KMS-11 (cell line): ENCODE measurements around the gene SPRED1.

Experiments
- H2AFZ ChIP-seq: fragments of 200-600 bp; sonication (generic); 2 replicates; pipeline ENCODE4 v1.6.1; 2016; ENCODE audit warnings: antibody characterized with exemption, mixed run types, low read depth
- H3K27ac ChIP-seq: fragments of 200-600 bp; sonication (generic); 2 replicates; pipeline ENCODE4 v1.6.1; 2016; ENCODE audit warnings: mild to moderate bottlenecking, mixed run types
- H3K27me3 ChIP-seq: fragments of 200-600 bp; sonication (generic); 2 replicates; pipeline ENCODE4 v1.6.1; 2017; ENCODE audit warnings: mild to moderate bottlenecking, low read depth, mixed run types, moderate library complexity; ENCODE audit not compliant: insufficient read depth
- H3K36me3 ChIP-seq: fragments of 200-600 bp; sonication (generic); 2 replicates; pipeline ENCODE4 v1.6.1; 2017; ENCODE audit warnings: mild to moderate bottlenecking, mixed run types; ENCODE audit not compliant: insufficient read depth
- H3K4me1 ChIP-seq: fragments of 200-600 bp; sonication (generic); 2 replicates; pipeline ENCODE4 v1.6.1; 2016; ENCODE audit warnings: mild to moderate bottlenecking, low read depth, mixed run types; ENCODE audit not compliant: poor library complexity, severe bottlenecking
- H3K4me2 ChIP-seq: fragments of 200-600 bp; sonication (generic); 2 replicates; pipeline ENCODE4 v1.7.0; 2016; ENCODE audit warnings: mild to moderate bottlenecking, mixed run types
- H3K4me3 ChIP-seq: fragments of 200-600 bp; sonication (generic); IDR thresholded peaks from 2 replicates; pipeline ENCODE4 v1.6.1; 2017; ENCODE audit warnings: low read depth, low read length, mixed read lengths; ENCODE audit not compliant: insufficient read depth
- H3K79me2 ChIP-seq: fragments of 200-600 bp; sonication (generic); 2 replicates; pipeline ENCODE4 v1.6.1; 2016; ENCODE audit warnings: low read depth, mixed run types; ENCODE audit not compliant: insufficient read depth
- H3K9ac ChIP-seq: fragments of 200-600 bp; sonication (generic); 2 replicates; pipeline ENCODE4 v1.6.1; 2016; ENCODE audit warnings: mild to moderate bottlenecking, mixed run types
- H4K20me1 ChIP-seq: fragments of 200-600 bp; sonication (generic); 2 replicates; pipeline ENCODE4 v1.6.1; 2016; ENCODE audit warnings: mild to moderate bottlenecking, mixed run types; ENCODE audit not compliant: insufficient read depth
- TF ChIP-seq, protein P1 (sequence below): fragments of 200-600 bp; sonication (generic); conservative IDR thresholded peaks from 2 replicates; pipeline ENCODE4 v1.6.1; 2017; ENCODE audit warnings: low read depth, mild to moderate bottlenecking, antibody characterized with exemption, low read length, moderate library complexity, mixed read lengths

Gene SPRED1

DNA sequence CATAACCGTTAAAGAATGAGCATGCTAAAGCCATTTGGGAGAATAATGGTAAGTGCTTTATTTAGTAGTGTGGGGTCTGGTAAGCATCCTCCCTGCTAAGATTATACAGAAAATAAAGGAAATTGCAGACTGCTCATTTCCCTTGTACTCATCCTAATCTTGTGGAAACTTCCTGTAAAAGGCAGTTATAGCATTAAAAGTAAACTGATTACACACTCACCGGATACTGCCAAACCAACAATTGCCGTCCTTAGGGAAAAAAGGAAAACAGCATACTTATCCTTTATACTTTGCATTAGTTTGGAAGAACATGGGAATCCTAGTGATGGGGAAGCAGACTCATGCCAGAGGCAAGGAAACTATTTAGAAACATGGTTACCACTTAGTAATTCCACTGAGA is 5.3 kb upstream of the SPRED1 start:
- H3K79me2 ChIP-seq: no peaks in the 10 kb centered on the region
- no peaks in the 10 kb centered on the region for H3K27me3 ChIP-seq
- no peak overlapping the region for H3K9ac ChIP-seq
- H3K4me2 ChIP-seq: no peak overlapping the region
- H2AFZ ChIP-seq: no peak overlapping the region
- H3K36me3 ChIP-seq: no peaks in the 10 kb centered on the region
- H3K4me1 ChIP-seq: no peaks in the 10 kb centered on the region
- TF ChIP-seq, protein P1, sequence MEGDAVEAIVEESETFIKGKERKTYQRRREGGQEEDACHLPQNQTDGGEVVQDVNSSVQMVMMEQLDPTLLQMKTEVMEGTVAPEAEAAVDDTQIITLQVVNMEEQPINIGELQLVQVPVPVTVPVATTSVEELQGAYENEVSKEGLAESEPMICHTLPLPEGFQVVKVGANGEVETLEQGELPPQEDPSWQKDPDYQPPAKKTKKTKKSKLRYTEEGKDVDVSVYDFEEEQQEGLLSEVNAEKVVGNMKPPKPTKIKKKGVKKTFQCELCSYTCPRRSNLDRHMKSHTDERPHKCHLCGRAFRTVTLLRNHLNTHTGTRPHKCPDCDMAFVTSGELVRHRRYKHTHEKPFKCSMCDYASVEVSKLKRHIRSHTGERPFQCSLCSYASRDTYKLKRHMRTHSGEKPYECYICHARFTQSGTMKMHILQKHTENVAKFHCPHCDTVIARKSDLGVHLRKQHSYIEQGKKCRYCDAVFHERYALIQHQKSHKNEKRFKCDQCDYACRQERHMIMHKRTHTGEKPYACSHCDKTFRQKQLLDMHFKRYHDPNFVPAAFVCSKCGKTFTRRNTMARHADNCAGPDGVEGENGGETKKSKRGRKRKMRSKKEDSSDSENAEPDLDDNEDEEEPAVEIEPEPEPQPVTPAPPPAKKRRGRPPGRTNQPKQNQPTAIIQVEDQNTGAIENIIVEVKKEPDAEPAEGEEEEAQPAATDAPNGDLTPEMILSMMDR: no peak
- H3K27ac ChIP-seq: no peak overlapping the region
- no peak overlapping the region for H3K4me3 ChIP-seq
- no peaks in the 10 kb centered on the region for H4K20me1 ChIP-seq

DNA sequence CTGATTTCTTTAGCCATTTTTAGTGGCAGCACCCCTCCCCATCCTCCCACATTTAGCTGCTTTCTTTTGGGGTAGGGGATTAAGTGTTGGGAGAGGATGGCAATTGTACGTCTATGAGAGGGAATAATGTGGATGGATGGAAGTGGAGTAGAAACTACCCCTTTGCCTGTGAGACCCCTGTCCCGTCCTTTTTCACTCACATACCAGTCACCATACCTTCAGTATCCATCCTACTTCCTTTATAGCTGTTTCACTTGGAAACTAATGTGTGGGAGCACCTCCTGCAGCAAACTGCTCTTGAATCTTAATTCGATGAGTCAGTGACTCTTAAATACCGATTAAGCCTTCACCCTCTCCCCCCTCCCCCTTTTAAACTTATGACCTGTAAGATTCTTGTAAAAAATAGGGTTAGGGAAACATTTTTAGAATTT is 730 bp downstream of the SPRED1 start:
- peak overlapping the region; percentile 82; the same call in 1 of the 2 replicates for H3K9ac ChIP-seq
- peaks cover 30% of the 10 kb centered on the region for H3K4me1 ChIP-seq
- TF ChIP-seq, protein P1: no peak
- peak overlapping the region; percentile 87; the same call in 1 of the 2 replicates for H3K27ac ChIP-seq
- H3K4me2 ChIP-seq: peak overlapping the region; percentile 69
- no peaks in the 10 kb centered on the region for H3K27me3 ChIP-seq
- peaks cover 59% of the 10 kb centered on the region for H3K79me2 ChIP-seq
- H3K36me3 ChIP-seq: no peaks in the 10 kb centered on the region
- 0 out of 2 replicates have a peak overlapping the region, but pooled peaks have one; percentile 83 for H2AFZ ChIP-seq
- H4K20me1 ChIP-seq: peaks cover 13% of the 10 kb centered on the region; the same call in 1 of the 2 replicates
- no peak overlapping the region for H3K4me3 ChIP-seq

DNA sequence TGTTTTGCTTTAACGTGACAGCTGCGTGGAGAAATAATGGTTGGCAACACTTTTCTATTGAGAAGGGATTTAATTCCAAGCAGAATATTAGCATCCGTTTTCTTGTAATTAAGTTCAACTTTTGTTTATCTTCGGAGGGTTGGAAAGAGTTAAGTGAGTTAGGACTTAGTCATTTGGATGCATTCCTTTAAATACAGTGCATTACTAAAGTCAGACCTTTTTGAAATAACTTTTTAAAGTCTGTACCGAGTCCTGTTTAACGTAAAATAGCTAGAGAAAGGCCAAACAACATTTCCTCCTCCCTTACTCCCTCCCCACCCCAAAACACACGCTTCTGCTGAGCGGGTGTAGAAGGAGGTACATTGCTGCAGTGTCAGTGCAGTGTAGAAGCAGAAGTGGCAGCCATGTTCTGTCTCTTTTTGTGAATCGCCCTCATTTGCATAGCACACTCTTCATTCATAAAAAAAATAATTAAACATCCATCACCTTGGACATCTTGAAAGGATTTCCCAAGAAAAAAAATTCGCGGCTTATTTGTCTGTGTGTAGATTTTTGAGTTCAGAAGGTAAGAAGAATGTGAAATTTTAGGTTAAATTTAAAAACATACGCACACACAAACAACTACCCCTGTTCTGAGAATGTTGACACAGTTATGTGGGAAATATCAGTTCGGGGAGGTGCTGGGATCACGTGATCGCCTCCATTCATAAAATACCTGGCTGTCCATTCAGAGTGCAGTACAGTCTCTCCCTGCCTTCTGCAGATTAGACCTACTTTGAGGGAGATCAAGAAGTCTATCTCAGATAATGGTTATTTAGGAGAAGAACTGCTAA is 1.6 kb downstream of the SPRED1 start:
- peaks cover 13% of the 10 kb centered on the region; the same call in 1 of the 2 replicates for H4K20me1 ChIP-seq
- H3K4me2 ChIP-seq: peak overlapping the region; percentile 69
- H3K4me3 ChIP-seq: no peak overlapping the region
- H3K36me3 ChIP-seq: no peaks in the 10 kb centered on the region
- peaks cover 68% of the 10 kb centered on the region for H3K79me2 ChIP-seq
- H3K27me3 ChIP-seq: no peaks in the 10 kb centered on the region
- TF ChIP-seq, protein P1: no peak
- peak overlapping the region; percentile 82; the same call in 1 of the 2 replicates for H3K9ac ChIP-seq
- peaks cover 37% of the 10 kb centered on the region for H3K4me1 ChIP-seq
- peak overlapping the region; percentile 87; the same call in 1 of the 2 replicates for H3K27ac ChIP-seq
- no peak overlapping the region for H2AFZ ChIP-seq

DNA sequence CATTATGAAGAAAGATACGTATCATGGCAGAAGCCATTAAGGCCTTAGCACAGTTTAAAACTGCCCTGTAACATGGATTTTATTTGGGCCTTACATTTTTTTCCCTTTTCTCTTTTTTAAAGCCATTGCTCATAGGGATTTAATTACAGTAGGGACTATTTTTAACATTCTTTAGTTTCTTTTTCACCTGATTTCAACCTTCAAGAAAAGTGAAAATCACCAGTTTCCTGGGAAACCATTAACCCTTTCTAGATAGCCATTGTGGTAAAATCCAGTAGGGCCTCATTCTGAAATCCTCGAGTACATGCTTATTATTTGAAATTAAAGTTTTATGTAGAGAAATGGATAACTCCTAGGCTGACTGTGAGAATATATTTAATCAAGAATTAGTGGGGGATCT is 3.1 kb downstream of the SPRED1 start:
- Histone ChIP-seq H3K4me3 (no peak overlapping the region), H4K20me1 (peaks cover 23% of the 10 kb centered on the region; the same call in 1 of the 2 replicates), H3K36me3 (no peaks in the 10 kb centered on the region), H2AFZ (no peak overlapping the region), H3K27me3 (no peaks in the 10 kb centered on the region), H3K4me1 (peaks cover 37% of the 10 kb centered on the region), H3K27ac (no peak overlapping the region), H3K79me2 (peaks cover 82% of the 10 kb centered on the region), H3K4me2 (peak overlapping the region; percentile 69), H3K9ac (no peak overlapping the region)
- TF ChIP-seq, protein P1: no peak
